GM12892 (cell line): Measurements from ENCODE around the gene STAB1.

Source experiments
- DNase-seq: peaks from one replicate; pipeline ENCODE4 v3.0.0; 2011; ENCODE audit not compliant: insufficient read length
- FAIRE-seq: peaks from 2 replicates; lab custom pipeline; 2011; peaks lifted over from hg19 to GRCh38; lab: Jason Lieb, UNC
- POLR2A ChIP-seq: IDR thresholded peaks from 2 replicates; pipeline ENCODE4 v1.6.1; 2011; ENCODE audit warnings: low read depth, low read length, control low read depth
- POLR2AphosphoS5 ChIP-seq: IDR thresholded peaks from 2 replicates; pipeline ENCODE4 v1.6.1; 2011; ENCODE audit warnings: low read depth, low read length, control low read depth
- TAF1 ChIP-seq: IDR thresholded peaks from 2 replicates; pipeline ENCODE4 v1.6.1; 2011; ENCODE audit warnings: low read depth, mild to moderate bottlenecking, control low read depth, low read length, borderline replicate concordance

STAB1 gene

DNA sequence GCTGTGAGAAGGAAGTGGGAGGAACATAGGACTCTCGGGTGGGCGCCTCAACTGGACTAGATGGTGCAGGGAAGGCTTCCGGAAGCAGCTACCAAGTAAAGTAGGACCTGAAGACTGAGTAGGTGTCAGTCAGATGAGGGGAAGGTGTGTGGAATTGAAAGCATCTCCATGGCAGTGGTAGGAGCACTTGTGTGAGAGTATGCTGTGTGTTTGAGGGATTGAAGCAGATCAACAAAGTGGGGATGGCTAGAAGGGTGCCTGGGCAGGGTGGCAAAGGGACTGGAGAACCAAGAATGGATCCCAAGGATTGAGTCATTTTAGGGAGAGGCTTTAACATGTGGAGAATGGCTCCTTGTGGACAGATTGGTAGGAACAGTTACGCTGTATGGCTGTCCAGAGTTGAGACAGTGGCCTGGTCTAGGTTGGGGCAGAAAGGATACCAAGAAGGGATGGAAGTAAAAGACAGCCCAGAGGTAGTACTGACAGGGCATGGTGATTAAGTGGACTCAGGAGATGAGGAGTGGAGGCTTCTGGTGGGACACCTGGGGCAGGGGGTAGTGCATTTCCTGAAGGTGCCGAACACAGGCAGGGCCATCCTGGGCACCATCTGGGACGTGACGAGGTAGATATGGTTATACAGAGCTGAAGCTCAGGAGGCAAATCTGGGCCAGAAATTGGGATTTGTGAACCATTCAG lies 42.7 kb downstream of the STAB1 start:
- TF ChIP-seq POLR2AphosphoS5 (peak; percentile 53; the same call in 1 of the 2 replicates), TAF1 (no peak), POLR2A (peak; percentile 15; the same call in 1 of the 2 replicates)
- FAIRE-seq: no peak
- no peak for DNase-seq

DNA sequence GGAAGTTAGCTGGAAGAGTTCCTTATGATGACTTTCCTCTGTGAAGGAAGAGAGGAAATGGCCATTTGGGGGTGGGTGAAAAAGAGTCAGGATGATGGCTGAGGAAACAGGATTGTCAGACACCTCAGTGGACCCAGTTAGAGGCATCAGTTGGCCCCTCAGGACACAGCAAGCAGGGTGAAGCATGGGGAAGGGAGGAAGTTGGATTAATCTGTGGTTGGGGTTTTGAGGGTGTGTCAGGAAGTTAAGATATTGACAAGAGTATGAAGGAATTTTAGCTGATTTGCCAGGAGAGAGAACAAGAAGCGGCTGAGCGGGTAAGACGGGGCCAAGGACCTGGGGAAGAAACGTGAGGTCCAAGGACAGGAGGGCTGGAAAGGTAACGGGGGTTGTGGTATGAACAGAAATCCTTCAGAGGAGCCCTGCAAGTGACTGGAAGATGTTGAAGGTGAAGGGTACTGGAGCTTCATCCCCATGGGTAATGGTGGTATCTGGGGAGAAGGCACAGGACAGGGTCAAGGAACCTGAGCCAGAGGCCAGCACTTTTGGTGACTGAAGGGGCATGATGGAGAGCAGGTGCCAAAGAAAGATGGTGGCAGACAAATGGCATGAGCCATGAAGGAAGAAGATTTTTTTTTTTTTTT lies 44.0 kb downstream of the STAB1 start:
- DNase-seq (no peak), FAIRE-seq (no peak)

DNA sequence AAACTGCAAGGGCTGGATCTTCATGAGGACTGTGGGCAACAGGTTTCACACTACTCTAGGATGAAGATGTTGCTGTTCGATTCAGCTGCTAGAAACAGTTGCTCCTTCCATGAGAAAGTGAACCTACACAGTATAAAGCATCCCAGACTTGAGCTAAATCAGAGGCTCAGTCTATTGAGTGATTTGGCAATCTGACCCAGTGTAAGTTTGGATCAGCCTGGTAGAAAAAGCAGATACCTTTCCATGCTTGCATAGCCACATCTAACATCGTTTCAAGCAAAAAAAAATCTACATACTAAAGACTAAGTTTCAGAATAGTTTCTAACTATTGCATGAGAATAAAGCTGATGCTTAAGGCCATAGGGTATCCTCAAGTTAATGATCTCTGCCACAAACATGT lies 45.9 kb downstream of the STAB1 start:
- DNase-seq (no peak), FAIRE-seq (no peak)
- no peak for TF ChIP-seq POLR2A
- no peak for TF ChIP-seq POLR2AphosphoS5
- TF ChIP-seq TAF1: no peak

More for the DNA sequence above, 44.0 kb downstream of the STAB1 start:
- TF ChIP-seq POLR2AphosphoS5 (no peak), POLR2A (no peak), TAF1 (no peak)

DNA sequence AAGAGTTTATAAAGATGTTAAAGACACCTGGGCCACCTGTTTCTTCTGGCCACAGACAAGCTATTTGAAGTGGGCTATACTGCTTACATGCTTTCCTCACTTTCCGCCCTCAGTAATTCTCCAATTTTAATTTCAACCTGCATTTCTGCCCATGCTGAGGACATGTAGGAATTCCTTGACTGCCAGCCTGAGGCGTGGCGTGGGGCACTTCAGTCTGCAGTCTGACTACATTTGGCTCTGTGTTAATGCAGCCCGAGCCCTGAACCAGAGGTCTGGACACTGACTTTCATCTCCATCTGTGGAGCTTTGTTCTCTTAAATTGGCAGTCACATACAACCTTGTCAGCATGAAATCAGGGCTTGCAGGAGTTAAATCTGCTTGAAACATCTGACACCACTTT lies 49.8 kb downstream of the STAB1 start:
- no peak for FAIRE-seq
- DNase-seq: no peak
- no peak for TF ChIP-seq TAF1
- no peak for TF ChIP-seq POLR2A
- TF ChIP-seq POLR2AphosphoS5: no peak

DNA sequence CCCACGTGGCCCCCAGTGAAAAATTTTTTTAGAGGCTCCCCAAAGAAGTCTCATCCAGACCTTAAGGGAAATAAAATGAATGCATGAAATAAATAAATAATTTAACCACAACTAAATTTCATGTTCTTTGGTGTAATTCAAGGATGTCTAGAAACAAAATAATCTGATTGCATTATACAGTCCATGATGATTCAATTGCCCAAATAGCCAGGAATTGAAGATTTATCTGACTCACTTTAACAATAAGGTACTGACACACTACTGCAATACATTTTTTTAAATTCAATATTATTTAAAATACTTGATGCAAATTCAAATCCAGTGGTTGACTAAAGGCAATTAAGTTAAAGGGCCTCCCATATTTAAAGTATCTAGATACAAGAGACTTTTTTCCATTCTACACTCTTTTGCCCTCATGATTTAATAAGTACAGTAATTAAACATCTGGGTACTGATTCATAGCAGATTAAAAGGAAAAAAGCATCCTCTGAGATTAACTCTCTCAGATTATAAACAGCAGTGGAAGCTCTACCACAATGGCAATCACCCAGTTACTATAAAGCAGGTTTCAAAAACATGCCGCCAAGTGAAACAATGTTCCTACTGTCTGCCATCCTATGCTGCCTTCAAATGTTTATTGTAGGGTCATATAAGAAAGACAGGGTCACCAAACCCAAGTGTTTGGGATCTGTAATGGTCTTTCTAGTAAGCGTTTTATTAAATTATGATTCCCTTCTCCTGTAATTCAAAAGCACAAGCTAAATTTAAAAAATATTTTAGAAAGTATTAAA lies 51.2 kb downstream of the STAB1 start:
- FAIRE-seq (no peak), DNase-seq (no peak)
- no peak for TF ChIP-seq POLR2A
- TF ChIP-seq POLR2AphosphoS5: no peak

DNA sequence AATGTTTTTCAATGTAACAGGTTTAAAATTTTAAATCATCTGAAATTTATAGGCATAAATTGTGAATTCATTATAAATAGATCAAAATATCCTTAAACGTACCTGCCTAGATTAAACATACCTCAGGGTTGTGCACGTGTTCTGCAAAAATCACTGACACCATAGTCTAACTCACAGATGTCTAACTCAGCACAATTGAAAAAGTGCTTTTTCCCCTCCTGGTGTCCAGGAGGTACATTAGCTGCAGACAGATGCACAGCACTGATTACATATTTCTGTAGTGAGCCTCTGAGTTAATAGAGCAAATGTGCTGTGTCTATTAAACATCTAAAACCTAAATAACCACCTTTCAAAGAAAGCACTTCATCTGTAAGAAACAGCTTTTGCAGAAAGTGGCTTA lies 52.0 kb downstream of the STAB1 start:
- FAIRE-seq (no peak), DNase-seq (no peak)
- TF ChIP-seq TAF1 (no peak), POLR2AphosphoS5 (no peak)

GRCh38 chr3:52551118-52551517 lies 56.0 kb downstream of the STAB1 start:
- no peak for FAIRE-seq
- TF ChIP-seq POLR2A (no peak), POLR2AphosphoS5 (no peak), TAF1 (no peak)
- no peak for DNase-seq

GRCh38 chr3:52552089-52552488 lies 57.0 kb downstream of the STAB1 start:
- TF ChIP-seq TAF1 (no peak), POLR2A (no peak), POLR2AphosphoS5 (no peak)
- FAIRE-seq: no peak
- no peak for DNase-seq

DNA sequence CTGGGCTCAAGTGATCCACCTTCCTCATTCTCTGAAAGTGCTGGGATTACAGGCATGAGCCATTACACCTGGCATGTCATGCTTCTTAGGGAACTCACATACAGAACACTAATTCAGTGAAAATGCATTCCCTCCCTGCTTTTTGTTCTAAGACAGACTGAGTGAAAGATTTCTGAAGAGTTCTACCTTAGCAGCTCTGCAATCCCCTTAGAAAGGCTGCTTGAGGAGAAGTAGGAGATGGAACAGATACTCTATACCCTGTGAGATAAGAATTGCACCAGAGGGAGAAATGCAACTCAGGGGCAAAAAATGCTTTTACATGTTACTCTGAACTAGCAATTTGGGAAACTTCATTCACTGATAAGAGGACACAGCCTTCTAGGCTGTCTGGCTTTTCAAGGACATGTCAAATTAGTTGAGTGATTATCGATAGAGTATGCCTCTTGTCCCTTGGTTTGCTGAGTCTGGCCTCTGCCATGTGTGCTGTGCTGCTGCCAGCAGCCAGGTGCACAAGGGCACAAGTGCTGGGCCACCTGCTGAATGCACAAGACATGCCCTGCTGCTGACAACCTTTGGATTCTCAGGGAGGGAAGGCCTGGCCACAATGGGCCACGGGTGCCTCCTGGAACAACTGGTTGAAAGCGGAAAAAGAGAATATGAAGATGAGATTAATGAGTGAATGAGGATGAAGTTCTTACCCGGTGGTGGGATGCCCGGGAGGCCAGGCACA lies 59.1 kb downstream of the STAB1 start:
- no peak for DNase-seq
- TF ChIP-seq POLR2A (no peak), TAF1 (no peak), POLR2AphosphoS5 (no peak)
- FAIRE-seq: no peak

DNA sequence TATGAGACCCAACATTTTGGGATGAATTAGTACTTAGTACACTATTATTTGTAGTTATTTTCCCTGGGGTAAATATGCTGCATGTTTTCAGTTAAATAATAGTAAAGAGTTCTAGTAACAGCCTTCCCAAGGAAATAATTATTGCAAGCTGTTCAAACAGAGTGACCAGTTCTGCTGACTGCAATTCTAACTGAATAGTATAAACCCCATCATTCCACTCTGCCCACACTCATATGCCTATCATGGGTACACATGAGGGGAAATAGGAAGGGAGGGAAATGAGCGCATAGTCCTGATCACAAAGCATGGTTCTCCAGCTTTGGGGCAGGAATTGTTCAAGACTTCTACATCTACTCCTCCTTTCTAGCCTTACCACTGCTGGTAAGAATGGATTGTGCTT lies 59.9 kb downstream of the STAB1 start:
- FAIRE-seq (no peak), DNase-seq (no peak)
- no peak for TF ChIP-seq POLR2A
- no peak for TF ChIP-seq POLR2AphosphoS5
- TF ChIP-seq TAF1: no peak
